Stimulated activated effector memory CD8-positive, alpha-beta T cell treated with anti-CD3 and anti-CD28 coated beads, Interleukin-12 subunit alpha, Interleukin-12 subunit beta, amount 100 ng/mL, for 72 hours (primary cell): ENCODE data around the gene TLE3.
"Not testable (repeated sequence)": the region's sequence is repeated elsewhere in the genome, so short reads cannot be mapped to it uniquely, and the experiment has no call there.

Experiments
- ATAC-seq: fragments of 150-1000 bp; cut with Tn5 transposase; 2 replicates; pipeline ENCODE4 v1.10.0; 2021
- DNase-seq, 2 donors: peaks; one replicate each; pipeline ENCODE4 v3.0.0; 2021 to 2022; ENCODE audit warnings: low spot score in 2 of 2
- H3K27ac Mint-ChIP-seq: one replicate; pipeline ENCODE4 v1.8.0; 2022; ENCODE audit warnings: mild to moderate bottlenecking, mixed read lengths
- H3K36me3 Mint-ChIP-seq: one replicate; pipeline ENCODE4 v1.8.0; 2022; ENCODE audit warnings: mild to moderate bottlenecking, mixed read lengths
- H3K4me1 Mint-ChIP-seq: one replicate; pipeline ENCODE4 v1.8.0; 2022; ENCODE audit warnings: mixed read lengths
- H3K4me3 Mint-ChIP-seq: one replicate; pipeline ENCODE4 v1.8.0; 2022; ENCODE audit warnings: mild to moderate bottlenecking, mixed read lengths
- H3K9me3 Mint-ChIP-seq: one replicate; pipeline ENCODE4 v1.8.0; 2022; ENCODE audit warnings: mixed read lengths

TLE3 gene

GRCh38 chr15:70112572-70113303 lies 15.0 kb upstream of the TLE3 start:
- H3K9me3 Mint-ChIP-seq, H3K4me3 Mint-ChIP-seq, DNase-seq, ATAC-seq, H3K36me3 Mint-ChIP-seq, H3K4me1 Mint-ChIP-seq, H3K27ac Mint-ChIP-seq: not testable (repeated sequence)

DNA sequence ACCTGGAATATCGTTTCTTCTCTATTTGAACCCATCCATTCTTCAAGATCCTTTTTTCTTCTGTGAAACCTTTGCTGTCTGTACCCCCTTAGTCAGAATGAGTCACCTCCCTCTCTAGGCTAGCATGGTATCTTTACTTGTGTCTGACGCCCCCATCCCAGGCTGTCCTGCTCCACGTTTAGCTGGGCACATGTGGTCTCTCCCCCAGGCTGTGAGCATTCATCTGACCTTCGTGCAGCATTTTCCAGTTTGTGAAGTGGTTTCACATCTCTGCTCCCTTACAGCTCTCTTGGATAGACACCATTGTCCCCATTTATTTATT lies 14.3 kb upstream of the TLE3 start:
- H3K9me3 Mint-ChIP-seq, result no peaks in the 10 kb centered on the region

DNA sequence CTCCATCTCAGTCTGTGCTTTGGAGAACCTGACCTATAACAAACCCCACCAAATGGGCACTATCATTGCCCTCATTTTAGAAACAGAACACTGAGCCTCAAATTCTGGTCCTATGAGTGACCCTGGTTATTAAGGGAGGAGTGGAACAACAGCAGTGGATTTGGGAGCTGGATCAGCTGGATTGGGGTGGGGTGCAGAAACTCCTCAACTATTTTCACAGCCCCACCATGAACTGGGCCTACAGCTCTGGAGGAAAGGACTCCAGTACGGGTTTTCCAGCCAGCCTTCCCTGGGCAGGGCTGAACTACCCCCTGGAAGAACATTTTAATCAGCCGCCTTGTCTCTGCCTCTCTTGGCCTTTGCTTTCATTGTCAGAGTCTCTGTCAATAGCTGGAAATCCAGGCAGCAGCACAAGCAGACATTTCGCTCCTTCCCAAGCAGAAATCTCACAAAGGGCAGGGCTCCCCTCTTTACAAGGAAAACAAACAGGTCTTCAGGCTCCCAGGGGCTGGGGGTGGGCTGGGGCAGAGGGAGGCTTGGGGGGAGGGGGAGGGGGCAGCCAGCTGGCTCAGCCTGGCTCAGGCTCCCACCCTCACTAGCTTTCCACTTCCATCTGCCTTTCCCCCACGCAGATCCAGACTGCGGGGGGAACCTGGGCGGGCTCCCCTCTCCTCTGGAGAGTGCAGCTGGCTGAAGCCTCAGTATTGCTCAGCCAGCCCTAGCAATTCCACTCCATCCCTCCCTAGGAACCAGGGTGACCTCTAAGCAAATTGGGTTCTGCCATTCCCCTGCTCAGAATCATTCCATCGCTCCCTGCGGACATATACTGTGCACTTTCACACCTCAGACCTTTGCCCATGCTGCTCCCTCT lies 13.7 kb upstream of the TLE3 start:
- no peak overlapping the region for H3K4me3 Mint-ChIP-seq
- H3K27ac Mint-ChIP-seq, result no peak overlapping the region
- H3K9me3 Mint-ChIP-seq, result no peaks in the 10 kb centered on the region
- H3K4me1 Mint-ChIP-seq, result peaks cover 5% of the 10 kb centered on the region
- no peak for ATAC-seq
- no peak for DNase-seq
- H3K36me3 Mint-ChIP-seq, result no peaks in the 10 kb centered on the region

More for the DNA sequence above, 14.3 kb upstream of the TLE3 start:
- DNase-seq (no peak), ATAC-seq (no peak)
- no peak overlapping the region for H3K27ac Mint-ChIP-seq
- H3K36me3 Mint-ChIP-seq, result no peaks in the 10 kb centered on the region
- peaks cover 5% of the 10 kb centered on the region for H3K4me1 Mint-ChIP-seq
- no peak overlapping the region for H3K4me3 Mint-ChIP-seq

DNA sequence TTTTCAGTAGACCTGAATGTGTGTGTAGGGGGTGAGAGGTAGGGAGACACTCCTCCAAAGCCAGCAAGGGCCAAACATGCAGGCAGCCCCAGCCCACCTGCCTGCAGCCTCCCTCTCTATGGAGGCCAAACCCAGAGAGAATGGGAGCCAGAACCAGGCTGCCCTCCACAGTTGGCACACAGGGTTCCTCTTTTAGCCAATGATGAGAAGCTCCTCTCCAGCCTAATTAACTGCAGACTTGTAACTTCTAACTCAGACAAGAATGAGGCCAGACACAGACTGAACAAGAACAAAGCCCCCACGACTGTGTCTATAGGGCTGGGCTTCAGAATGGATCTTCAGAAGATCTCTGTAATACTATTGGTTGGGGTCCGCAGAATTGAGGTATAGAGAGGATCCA lies 12.3 kb upstream of the TLE3 start:
- peaks cover 5% of the 10 kb centered on the region for H3K4me1 Mint-ChIP-seq

GRCh38 chr15:70109531-70109930 lies 11.8 kb upstream of the TLE3 start:
- H3K4me1 Mint-ChIP-seq, result peaks cover 5% of the 10 kb centered on the region
- H3K27ac Mint-ChIP-seq, result no peak overlapping the region
- no peaks in the 10 kb centered on the region for H3K36me3 Mint-ChIP-seq
- no peak for DNase-seq
- H3K4me3 Mint-ChIP-seq, result no peak overlapping the region
- ATAC-seq, result no peak
- no peaks in the 10 kb centered on the region for H3K9me3 Mint-ChIP-seq

More for the DNA sequence above, 12.3 kb upstream of the TLE3 start:
- no peaks in the 10 kb centered on the region for H3K9me3 Mint-ChIP-seq
- H3K27ac Mint-ChIP-seq, result no peak overlapping the region
- no peaks in the 10 kb centered on the region for H3K36me3 Mint-ChIP-seq
- DNase-seq (no peak), ATAC-seq (no peak)
- no peak overlapping the region for H3K4me3 Mint-ChIP-seq

GRCh38 chr15:70103880-70104626 lies 6.3 kb upstream of the TLE3 start:
- DNase-seq, result no peak
- H3K4me1 Mint-ChIP-seq, result peaks cover 28% of the 10 kb centered on the region
- ATAC-seq, result no peak
- no peak overlapping the region for H3K27ac Mint-ChIP-seq
- H3K9me3 Mint-ChIP-seq, result no peaks in the 10 kb centered on the region
- H3K36me3 Mint-ChIP-seq, result peaks cover 12% of the 10 kb centered on the region
- no peak overlapping the region for H3K4me3 Mint-ChIP-seq

- Mint-ChIP-seq H3K4me3 (no peak overlapping the region), H3K9me3 (no peaks in the 10 kb centered on the region), H3K36me3 (peaks cover 16% of the 10 kb centered on the region), H3K4me1 (peaks cover 29% of the 10 kb centered on the region), H3K27ac (no peak overlapping the region)
- ATAC-seq (no peak), DNase-seq (no peak)
Observed at GRCh38 chr15:70102827-70103226, 5.1 kb upstream of the TLE3 start.

DNA sequence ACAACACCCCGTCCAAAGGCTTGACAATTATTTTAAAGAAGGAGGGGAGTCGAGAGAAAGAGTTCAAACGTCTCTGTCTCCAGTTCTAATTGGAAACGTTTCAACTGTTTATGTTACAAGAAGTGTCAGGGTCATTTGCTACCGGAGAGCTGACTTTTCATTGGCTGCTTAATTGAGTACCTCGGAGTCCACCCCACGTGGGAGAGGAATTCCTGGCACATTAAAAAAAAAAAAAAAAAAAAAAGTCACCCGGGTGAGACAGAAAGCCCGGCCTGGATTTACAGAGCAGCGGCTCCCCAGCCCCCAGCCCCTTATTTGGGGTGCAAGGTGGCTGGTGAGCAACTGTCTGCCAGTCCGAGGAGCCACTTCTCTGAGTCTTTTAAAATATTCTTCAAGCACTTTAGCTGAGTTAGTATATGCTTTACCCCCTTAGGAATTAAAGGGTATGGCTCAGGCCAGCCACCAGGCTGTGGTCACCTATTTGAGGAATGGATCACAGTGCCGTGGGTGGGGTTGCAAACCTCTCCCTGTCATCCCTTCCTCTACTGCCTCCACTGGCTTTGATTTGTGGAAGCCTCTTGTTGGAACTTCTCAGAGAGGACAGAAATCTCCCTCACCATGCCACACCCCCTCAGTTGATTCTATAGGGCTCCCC lies 3.9 kb upstream of the TLE3 start:
- Mint-ChIP-seq H3K36me3 (peaks cover 24% of the 10 kb centered on the region), H3K4me3 (no peak overlapping the region), H3K4me1 (peaks cover 29% of the 10 kb centered on the region), H3K27ac (no peak overlapping the region), H3K9me3 (no peaks in the 10 kb centered on the region)
- no peak for ATAC-seq
- DNase-seq, result no peak

- peaks cover 29% of the 10 kb centered on the region for H3K4me1 Mint-ChIP-seq
- peaks cover 31% of the 10 kb centered on the region for H3K36me3 Mint-ChIP-seq
- peak overlapping the region; percentile 99 for H3K27ac Mint-ChIP-seq
- peak; percentile 43 for ATAC-seq
- H3K4me3 Mint-ChIP-seq, result peak overlapping the region; percentile 96
- no peaks in the 10 kb centered on the region for H3K9me3 Mint-ChIP-seq
- peak; percentile 49 to 78 for DNase-seq
Observed at GRCh38 chr15:70100474-70101341, 3.0 kb upstream of the TLE3 start.

DNA sequence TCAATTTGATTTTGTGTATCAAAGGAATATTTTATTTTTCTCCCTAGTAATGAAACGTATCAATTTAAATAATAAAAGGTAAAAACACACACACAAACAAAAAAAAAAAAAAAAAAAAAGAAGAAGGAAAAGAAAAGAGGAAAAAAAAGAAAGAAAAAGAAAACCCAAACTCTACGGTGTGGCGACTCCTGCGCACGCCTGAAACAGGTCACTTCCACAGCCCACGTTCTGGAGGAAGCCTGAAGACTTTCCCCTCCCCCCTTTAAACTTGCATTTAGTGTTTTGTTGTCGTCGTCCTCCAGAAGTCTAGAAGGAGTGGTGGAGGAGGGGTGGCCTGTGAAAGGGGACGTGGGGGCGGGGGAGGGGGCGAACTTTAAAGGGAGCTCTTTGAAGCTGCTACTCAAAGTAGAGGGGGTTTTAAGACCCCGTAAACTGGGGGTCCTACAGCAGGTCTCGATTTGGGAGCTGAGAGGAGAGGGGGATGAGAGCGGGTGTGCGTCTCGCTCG lies 2.3 kb upstream of the TLE3 start:
- Mint-ChIP-seq H3K27ac (peak overlapping the region; percentile 99), H3K4me1 (peaks cover 30% of the 10 kb centered on the region), H3K4me3 (peak overlapping the region; percentile 96), H3K36me3 (peaks cover 38% of the 10 kb centered on the region), H3K9me3 (no peaks in the 10 kb centered on the region)
- ATAC-seq (no peak), DNase-seq (no peak)

DNA sequence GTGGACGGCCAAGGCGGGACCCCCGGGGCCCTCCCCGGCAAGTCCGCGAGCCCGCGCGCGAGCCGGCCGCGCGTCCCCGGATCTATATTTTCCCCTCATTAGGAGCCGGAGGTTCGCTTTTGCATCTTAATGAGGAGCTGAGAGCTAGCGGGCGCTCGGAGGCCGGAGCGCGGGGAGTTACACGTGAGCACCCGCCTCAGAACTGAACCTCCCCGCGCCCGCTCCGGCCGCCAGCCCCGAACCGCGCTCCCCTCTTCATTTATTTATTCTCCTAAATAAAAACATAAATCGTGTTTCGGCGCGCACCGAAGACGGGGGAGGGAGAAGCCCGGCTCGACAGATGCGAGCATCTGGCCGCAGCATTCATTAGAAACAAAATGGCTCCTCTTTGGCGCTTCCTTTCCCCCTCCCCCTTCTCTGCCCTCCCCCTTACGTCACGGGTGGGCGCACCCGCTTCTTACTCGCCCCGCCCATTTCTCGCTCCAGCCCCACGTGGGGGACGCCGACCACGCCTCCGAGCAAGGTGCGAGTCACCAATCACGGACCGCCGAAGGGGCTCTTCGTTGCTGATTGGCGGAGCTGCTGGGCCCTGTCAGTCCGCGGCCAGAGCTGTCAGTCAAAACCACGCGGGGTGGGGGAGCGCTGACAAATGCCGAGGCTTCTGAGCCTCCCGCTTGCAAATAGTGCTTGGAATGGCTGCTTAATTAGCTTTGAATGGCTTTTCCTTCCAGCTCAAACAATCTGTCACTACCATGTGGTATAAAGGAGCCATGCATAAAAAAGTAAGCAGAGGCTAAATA lies 1.6 kb upstream of the TLE3 start:
- peaks cover 37% of the 10 kb centered on the region for H3K4me1 Mint-ChIP-seq
- H3K27ac Mint-ChIP-seq, result peak overlapping the region; percentile 99
- peaks cover 45% of the 10 kb centered on the region for H3K36me3 Mint-ChIP-seq
- H3K9me3 Mint-ChIP-seq, result no peaks in the 10 kb centered on the region
- peak; percentile 82 for ATAC-seq
- peak; percentile 100 for DNase-seq
- H3K4me3 Mint-ChIP-seq, result peak overlapping the region; percentile 96

DNA sequence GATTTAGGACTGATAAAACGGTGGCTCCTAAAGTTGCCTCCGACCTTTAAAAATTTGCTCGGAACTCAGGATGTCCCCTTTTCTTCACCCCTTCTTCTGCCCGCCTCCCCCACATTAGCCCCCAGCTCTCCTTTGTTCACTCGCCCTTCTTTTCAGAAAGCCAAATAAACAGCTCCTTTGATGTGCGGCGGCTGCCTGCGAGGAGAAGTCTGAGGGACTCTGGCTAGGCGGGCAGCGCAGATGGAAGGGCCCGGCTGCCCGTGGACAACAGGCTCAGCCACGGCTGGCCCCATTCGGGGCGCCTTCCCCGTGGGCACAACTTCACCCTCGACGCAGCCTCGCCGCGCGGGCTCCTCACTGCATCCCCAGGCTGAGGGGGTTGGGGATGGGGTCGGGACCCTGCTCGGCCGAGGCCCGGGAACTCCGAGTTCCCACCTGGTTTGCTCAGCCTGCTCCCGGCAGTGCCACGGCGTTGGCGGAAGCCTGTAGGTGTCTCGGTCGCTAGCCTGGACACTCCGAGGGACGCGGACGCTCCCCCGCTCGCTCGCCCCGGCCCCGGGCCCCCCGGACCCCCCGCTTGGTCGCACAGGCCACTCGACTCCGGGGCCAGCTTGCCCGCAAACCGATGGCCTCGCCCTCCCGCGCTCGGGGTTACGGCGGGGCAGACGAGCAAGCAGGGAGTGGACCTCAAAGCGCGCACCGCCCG lies 897 bp upstream of the TLE3 start:
- Mint-ChIP-seq H3K36me3 (peaks cover 52% of the 10 kb centered on the region), H3K27ac (peak overlapping the region; percentile 99), H3K4me1 (peaks cover 42% of the 10 kb centered on the region), H3K4me3 (peak overlapping the region; percentile 96), H3K9me3 (no peaks in the 10 kb centered on the region)
- DNase-seq, result peak in 1 of 2 donors; percentile 35
- ATAC-seq, result no peak

DNA sequence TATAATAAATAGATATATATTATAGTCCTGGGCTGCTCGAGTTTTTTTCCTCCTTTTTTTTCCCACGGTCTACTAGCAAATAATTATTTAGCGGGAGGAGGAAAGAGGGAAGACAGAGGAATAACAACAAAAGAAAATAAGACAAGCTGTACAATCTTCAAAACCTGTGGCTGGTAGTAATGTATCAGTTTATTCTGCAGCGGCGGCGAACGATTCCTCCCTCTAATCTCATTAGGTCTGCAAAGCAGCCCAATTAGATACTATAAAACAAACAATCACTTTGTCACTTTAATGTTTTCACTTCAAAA lies 390 bp upstream of the TLE3 start:
- no peaks in the 10 kb centered on the region for H3K9me3 Mint-ChIP-seq
- H3K36me3 Mint-ChIP-seq, result peaks cover 57% of the 10 kb centered on the region
- peak overlapping the region; percentile 96 for H3K4me3 Mint-ChIP-seq
- H3K4me1 Mint-ChIP-seq, result peaks cover 43% of the 10 kb centered on the region
- peak overlapping the region; percentile 96 for H3K27ac Mint-ChIP-seq
- no peak for ATAC-seq
- no peak for DNase-seq
